CMK (cell line): Measurements from ENCODE around the gene PDZD2.
"Not testable (repeated sequence)": the region's sequence is repeated elsewhere in the genome, so short reads cannot be mapped to it uniquely, and the experiment has no call there.

Experiments
- DNase-seq: peaks from one replicate; pipeline ENCODE4 v3.0.0-alpha.2; 2010; ENCODE audit warnings: low read depth

PDZD2 gene

GRCh38 chr5:31935496-31936369 lies 296.8 kb downstream of the PDZD2 start:
- DNase-seq: no peak

- DNase-seq: no peak
Observed at GRCh38 chr5:31936683-31937082, 297.8 kb downstream of the PDZD2 start.

- DNase-seq: no peak
Observed at GRCh38 chr5:31937226-31937625, 298.3 kb downstream of the PDZD2 start.

- DNase-seq: no peak
Observed at GRCh38 chr5:31937703-31938102, 298.8 kb downstream of the PDZD2 start.

- DNase-seq: no peak
Observed at GRCh38 chr5:31939151-31939550, 300.2 kb downstream of the PDZD2 start.

- no peak for DNase-seq
Observed at GRCh38 chr5:31941151-31941755, 302.3 kb downstream of the PDZD2 start.

GRCh38 chr5:31942546-31942945 lies 303.6 kb downstream of the PDZD2 start:
- no peak for DNase-seq

GRCh38 chr5:31944684-31945445 lies 305.9 kb downstream of the PDZD2 start:
- no peak for DNase-seq

GRCh38 chr5:31948006-31948405 lies 309.1 kb downstream of the PDZD2 start:
- DNase-seq: no peak

GRCh38 chr5:31952067-31952466 lies 313.1 kb downstream of the PDZD2 start:
- DNase-seq: no peak

GRCh38 chr5:31954091-31954490 lies 315.2 kb downstream of the PDZD2 start:
- DNase-seq: no peak

GRCh38 chr5:31957151-31957550 lies 318.2 kb downstream of the PDZD2 start:
- DNase-seq: no peak

GRCh38 chr5:31962351-31962751 lies 323.4 kb downstream of the PDZD2 start:
- no peak for DNase-seq

GRCh38 chr5:31962871-31963307 lies 324.0 kb downstream of the PDZD2 start:
- no peak for DNase-seq

GRCh38 chr5:31963358-31964006 lies 324.6 kb downstream of the PDZD2 start:
- no peak for DNase-seq

- DNase-seq: no peak
Observed at GRCh38 chr5:31964007-31964360, 325.1 kb downstream of the PDZD2 start.

GRCh38 chr5:31965227-31965626 lies 326.3 kb downstream of the PDZD2 start:
- no peak for DNase-seq

- DNase-seq: no peak
Observed at GRCh38 chr5:31966936-31967335, 328.0 kb downstream of the PDZD2 start.

GRCh38 chr5:31967461-31967860 lies 328.5 kb downstream of the PDZD2 start:
- DNase-seq: no peak

GRCh38 chr5:31972558-31972957 lies 333.6 kb downstream of the PDZD2 start:
- DNase-seq: no peak

GRCh38 chr5:31975189-31975612 lies 336.3 kb downstream of the PDZD2 start:
- not testable (repeated sequence) for DNase-seq

- DNase-seq: no peak
Observed at GRCh38 chr5:31976169-31976568, 337.2 kb downstream of the PDZD2 start.
